Thoracic aorta (tissue), 2 donors: ENCODE measurements around the gene PDCD1. TPM values are rescaled to one million over a fixed set of nuclear protein-coding genes. Genes with fewer than 3 reads are reported as not detected.

Experiments used
- ATAC-seq: fragments of 150-250 bp; one replicate; pipeline ENCODE4 v1.8.0; 2017; ENCODE audit warnings: low read depth; ENCODE audit not compliant: insufficient number of reproducible peaks, low FRiP score
- DNase-seq: peaks from one replicate; pipeline ENCODE4 v3.0.0-alpha.2; 2020; ENCODE audit warnings: low spot score
- H3K27ac ChIP-seq, 2 donors: fragments of 200-600 bp; sonication (generic); 1 replicate in 1 of 2; 2 replicates in 1 of 2; pipeline ENCODE4 v1.5.1; 2016; ENCODE audit warnings: mild to moderate bottlenecking in 2 of 2, moderate library complexity in 2 of 2
- H3K27me3 ChIP-seq: fragments of 200-600 bp; sonication (generic); replicated peaks from 2 replicates; pipeline ENCODE4 v1.6.0; 2016; ENCODE audit warnings: mild to moderate bottlenecking; ENCODE audit not compliant: insufficient read depth
- H3K36me3 ChIP-seq: fragments of 200-600 bp; sonication (generic); one replicate; pipeline ENCODE4 v1.5.1; 2016
- H3K4me1 ChIP-seq, 2 donors: fragments of 200-600 bp; sonication (generic); 1 replicate in 1 of 2; 2 replicates in 1 of 2; pipeline versions ENCODE4 v1.5.1 to v1.6.0; 2016; ENCODE audit warnings: low read depth in 2 of 2, mild to moderate bottlenecking in 1 of 2; ENCODE audit not compliant: control insufficient read depth in 1 of 2
- H3K4me3 ChIP-seq: fragments of 200-600 bp; sonication (generic); 2 replicates; pipeline ENCODE4 v1.5.1; 2016; ENCODE audit warnings: mild to moderate bottlenecking
- H3K9me3 ChIP-seq: fragments of 200-600 bp; sonication (generic); 2 replicates; pipeline ENCODE4 v1.5.1; 2016
- total RNA-seq, 2 donors: library from RNA; depleted of rRNA; stranded (reverse); fragments of >200 nt; gene quantifications; one replicate each; pipeline versions ENCODE4 v1.1.0 to v1.2.3, GENCODE V29; 2016
- TF ChIP-seq, protein P1 (sequence below): fragments of 200-600 bp; sonication (generic); IDR thresholded peaks from one replicate; pipeline ENCODE4 v1.5.1; 2019; ENCODE audit warnings: antibody characterized with exemption

Gene PDCD1
- total RNA-seq, 2 donors from 2014 or later, result 0.68 to 0.92 TPM

DNA sequence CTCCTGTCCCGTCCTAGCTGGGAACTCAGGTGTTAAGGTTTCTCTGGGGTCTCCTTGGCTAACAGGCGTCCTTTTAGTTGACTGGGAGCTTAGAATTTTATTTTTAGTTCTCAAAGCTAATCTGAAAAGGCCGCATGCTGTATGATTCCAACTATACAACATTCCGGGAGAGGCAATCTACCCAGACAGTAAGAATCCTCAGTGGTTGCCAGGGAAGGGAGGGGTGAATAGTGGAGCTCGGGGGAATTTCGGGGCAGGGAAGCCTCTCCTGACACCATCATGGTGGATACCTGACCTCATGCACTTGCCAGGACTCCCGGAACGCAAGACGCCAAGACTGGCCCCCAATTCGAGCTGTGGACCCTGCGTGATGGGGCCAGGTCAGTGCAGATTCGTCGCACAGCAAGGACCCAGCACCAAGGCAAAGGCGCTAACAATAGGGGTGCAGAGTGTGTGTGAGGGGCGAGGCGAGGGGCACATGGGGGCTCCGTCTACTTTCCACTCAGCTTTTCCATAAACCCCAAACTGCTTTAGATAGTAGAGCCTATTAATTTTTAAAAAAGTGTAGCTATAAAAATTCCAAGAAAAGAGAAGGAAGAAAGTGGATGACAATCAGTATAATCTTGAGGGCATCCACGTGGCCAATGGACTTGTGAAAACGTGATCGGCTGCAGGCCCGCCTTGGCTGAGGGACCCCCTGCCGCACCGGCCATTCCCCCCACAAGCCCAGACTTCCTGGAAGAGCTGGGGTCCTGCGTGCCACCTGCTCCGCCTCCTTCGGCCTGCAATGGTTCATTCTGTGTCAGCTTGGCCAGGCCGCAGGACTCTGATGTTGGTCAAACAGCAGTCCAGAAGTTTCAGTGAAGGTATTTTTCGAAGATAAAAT lies 17.3 kb downstream of the PDCD1 start:
- no peak for DNase-seq

DNA sequence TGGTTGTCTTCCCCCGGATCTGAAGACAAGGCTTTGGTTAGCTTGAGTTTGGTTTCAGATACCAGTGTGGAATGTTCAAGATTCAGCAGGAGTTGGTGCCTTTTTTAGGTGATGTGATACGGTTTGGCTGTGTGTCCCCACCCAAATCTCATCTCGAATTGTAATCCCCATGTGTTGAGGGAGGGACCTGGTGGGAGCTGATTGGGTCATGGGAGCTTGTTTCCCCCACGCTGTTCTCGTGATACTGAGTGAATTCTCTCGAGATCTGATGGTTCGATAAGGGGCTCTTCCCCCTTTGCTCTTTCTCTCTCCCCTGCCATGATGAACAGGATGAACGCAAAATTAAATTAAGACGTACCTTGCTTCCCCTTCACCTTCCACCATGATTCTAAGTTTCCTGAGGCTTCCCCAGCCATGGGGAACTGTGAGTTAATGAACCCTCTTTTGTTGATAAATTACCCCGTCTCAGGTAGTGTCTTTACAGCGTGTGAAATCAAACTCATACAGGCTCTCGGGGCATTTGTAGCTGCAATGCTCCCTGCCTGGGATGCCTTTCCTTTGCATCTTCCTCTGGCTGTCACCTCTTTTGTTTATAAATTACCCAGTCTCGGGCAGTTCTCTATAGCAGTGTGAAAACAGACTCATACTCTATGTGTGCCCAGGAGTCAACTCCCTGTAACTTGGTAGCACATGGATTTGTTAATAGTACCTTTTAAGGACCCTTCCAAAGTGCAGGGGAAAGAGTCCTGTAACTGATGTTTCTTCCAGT lies 21.3 kb downstream of the PDCD1 start:
- Histone ChIP-seq H3K27ac (no peak overlapping the region), H3K27me3 (no peaks in the 10 kb centered on the region), H3K4me1 (peaks cover 3 to 13% of the 10 kb centered on the region in 2 donors), H3K9me3 (no peaks in the 10 kb centered on the region), H3K4me3 (no peak overlapping the region), H3K36me3 (no peaks in the 10 kb centered on the region)
- ATAC-seq, result no peak
- no peak for DNase-seq
- TF ChIP-seq, protein P1, sequence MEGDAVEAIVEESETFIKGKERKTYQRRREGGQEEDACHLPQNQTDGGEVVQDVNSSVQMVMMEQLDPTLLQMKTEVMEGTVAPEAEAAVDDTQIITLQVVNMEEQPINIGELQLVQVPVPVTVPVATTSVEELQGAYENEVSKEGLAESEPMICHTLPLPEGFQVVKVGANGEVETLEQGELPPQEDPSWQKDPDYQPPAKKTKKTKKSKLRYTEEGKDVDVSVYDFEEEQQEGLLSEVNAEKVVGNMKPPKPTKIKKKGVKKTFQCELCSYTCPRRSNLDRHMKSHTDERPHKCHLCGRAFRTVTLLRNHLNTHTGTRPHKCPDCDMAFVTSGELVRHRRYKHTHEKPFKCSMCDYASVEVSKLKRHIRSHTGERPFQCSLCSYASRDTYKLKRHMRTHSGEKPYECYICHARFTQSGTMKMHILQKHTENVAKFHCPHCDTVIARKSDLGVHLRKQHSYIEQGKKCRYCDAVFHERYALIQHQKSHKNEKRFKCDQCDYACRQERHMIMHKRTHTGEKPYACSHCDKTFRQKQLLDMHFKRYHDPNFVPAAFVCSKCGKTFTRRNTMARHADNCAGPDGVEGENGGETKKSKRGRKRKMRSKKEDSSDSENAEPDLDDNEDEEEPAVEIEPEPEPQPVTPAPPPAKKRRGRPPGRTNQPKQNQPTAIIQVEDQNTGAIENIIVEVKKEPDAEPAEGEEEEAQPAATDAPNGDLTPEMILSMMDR, result no peak

More for the DNA sequence above, 17.3 kb downstream of the PDCD1 start:
- TF ChIP-seq, protein P1, result no peak
- H3K36me3 ChIP-seq, result no peaks in the 10 kb centered on the region
- H3K9me3 ChIP-seq, result no peaks in the 10 kb centered on the region
- no peak overlapping the region for H3K27ac ChIP-seq
- H3K27me3 ChIP-seq, result no peaks in the 10 kb centered on the region
- peaks cover 4 to 9% of the 10 kb centered on the region in 2 donors for H3K4me1 ChIP-seq
- H3K4me3 ChIP-seq, result no peak overlapping the region
- ATAC-seq, result no peak

DNA sequence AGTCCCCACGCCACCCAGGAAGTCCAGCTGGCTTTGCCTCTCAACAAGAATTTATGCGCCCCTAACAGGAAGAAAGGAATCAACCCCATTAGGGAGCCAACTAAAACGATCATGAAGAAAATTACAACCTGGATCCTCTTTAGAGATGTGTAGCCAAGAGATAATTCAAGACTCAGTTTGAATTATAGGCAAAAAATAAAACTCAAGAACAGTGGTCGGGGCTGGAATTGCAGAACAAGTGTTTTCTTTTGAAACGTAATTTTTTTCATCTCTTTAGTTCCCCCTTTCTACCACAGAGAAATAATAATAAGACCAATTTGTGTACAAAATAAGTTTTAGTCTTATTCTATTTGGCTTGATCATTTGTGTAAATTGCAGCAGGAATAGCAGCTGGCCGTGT lies 22.4 kb downstream of the PDCD1 start:
- ATAC-seq, result no peak
- TF ChIP-seq, protein P1, result peak; percentile 13
- no peaks in the 10 kb centered on the region for H3K9me3 ChIP-seq
- no peak overlapping the region for H3K27ac ChIP-seq
- no peaks in the 10 kb centered on the region for H3K36me3 ChIP-seq
- H3K4me3 ChIP-seq, result no peak overlapping the region
- no peak for DNase-seq
- H3K27me3 ChIP-seq, result no peaks in the 10 kb centered on the region
- H3K4me1 ChIP-seq, result peaks cover 3 to 13% of the 10 kb centered on the region in 2 donors

DNA sequence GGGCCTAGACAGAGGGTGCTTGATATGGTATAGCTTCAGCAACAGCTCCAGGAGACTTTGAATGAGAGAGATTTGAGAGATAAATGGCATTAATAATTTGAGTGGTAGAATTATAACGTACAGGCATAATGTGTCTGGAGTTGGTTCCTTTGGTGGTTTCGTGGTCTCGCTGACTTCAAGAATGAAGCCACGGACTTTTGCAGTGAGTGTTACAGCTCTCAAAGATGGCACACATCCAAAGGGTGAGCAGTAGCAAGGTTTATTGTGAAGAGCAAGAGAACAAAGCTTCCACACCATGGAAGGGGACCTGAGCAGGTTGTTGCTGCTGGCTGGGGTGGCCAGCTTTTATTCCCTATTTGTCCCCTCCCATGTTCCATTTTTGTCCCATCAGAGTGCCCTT lies 23.1 kb downstream of the PDCD1 start:
- TF ChIP-seq, protein P1, result no peak
- H3K27me3 ChIP-seq, result no peaks in the 10 kb centered on the region
- DNase-seq, result no peak
- no peak for ATAC-seq
- H3K4me3 ChIP-seq, result no peak overlapping the region
- H3K27ac ChIP-seq, result no peak overlapping the region
- no peaks in the 10 kb centered on the region for H3K9me3 ChIP-seq
- H3K36me3 ChIP-seq, result no peaks in the 10 kb centered on the region
- peaks cover 3 to 13% of the 10 kb centered on the region in 2 donors for H3K4me1 ChIP-seq
